ENCODE measurements around the gene CAMSAP2.

GRCh38 chr1:200856716-200857357 is 118.1 kb downstream of the CAMSAP2 start:
- TF ChIP-seq POLR2A (IDR thresholded peaks at IDR 0.05) = no peak
- TF ChIP-seq, protein P1, sequence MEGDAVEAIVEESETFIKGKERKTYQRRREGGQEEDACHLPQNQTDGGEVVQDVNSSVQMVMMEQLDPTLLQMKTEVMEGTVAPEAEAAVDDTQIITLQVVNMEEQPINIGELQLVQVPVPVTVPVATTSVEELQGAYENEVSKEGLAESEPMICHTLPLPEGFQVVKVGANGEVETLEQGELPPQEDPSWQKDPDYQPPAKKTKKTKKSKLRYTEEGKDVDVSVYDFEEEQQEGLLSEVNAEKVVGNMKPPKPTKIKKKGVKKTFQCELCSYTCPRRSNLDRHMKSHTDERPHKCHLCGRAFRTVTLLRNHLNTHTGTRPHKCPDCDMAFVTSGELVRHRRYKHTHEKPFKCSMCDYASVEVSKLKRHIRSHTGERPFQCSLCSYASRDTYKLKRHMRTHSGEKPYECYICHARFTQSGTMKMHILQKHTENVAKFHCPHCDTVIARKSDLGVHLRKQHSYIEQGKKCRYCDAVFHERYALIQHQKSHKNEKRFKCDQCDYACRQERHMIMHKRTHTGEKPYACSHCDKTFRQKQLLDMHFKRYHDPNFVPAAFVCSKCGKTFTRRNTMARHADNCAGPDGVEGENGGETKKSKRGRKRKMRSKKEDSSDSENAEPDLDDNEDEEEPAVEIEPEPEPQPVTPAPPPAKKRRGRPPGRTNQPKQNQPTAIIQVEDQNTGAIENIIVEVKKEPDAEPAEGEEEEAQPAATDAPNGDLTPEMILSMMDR (IDR thresholded peaks at IDR 0.05) = no peak
